Endothelial cell of umbilical vein (primary cell): Measurements from ENCODE around the gene EFHD2. TPM values are rescaled to one million over a fixed set of nuclear protein-coding genes. Genes with fewer than 3 reads are reported as not detected.

Experiments used
- BruUV-seq: library from RNA; stranded (reverse); fragments of 400-500 nt; replicated peaks from 2 replicates; lab custom pipeline; 2021; lab: Mats Ljungman, UMichigan
- CTCF ChIA-PET: fragments of 300-600, 350-600 bp; sonication (Branson Sonifier 250); formaldehyde crosslinking; loops from one replicate; lab custom pipeline; 2021; ENCODE audit warnings: antibody characterized with exemption, inconsistent platforms; lab: Charles Lee
- POLR2A ChIA-PET: fragments of 300-600, 350-600 bp; sonication (Branson Sonifier 250); formaldehyde crosslinking; loops from one replicate; lab custom pipeline; 2021; ENCODE audit warnings: antibody characterized with exemption, inconsistent platforms; lab: Charles Lee
- DNase-seq: peaks from one replicate; pipeline ENCODE4 v3.0.0-alpha.2; 2011; ENCODE audit warnings: low read depth, low spot score
- FAIRE-seq: peaks from 2 replicates; lab custom pipeline; 2011; peaks lifted over from hg19 to GRCh38; lab: Jason Lieb, UNC
- H2AFZ ChIP-seq: 2 replicates; pipeline ENCODE4 v1.6.0; 2012; ENCODE audit warnings: low read depth, low read length, control low read depth, inconsistent platforms
- H3K27ac ChIP-seq: 2 replicates; pipeline ENCODE4 v1.5.1; 2011; ENCODE audit warnings: low read depth, mild to moderate bottlenecking, control low read depth, low read length, moderate library complexity; ENCODE audit not compliant: insufficient read depth
- H3K27me3 ChIP-seq, 2 experiments: 2 replicates each; pipeline versions ENCODE4 v1.6.0 to v1.6.1; 2011; ENCODE audit warnings: low read length in 2 of 2, mixed read lengths in 1 of 2; ENCODE audit not compliant: control insufficient read depth in 2 of 2, insufficient read depth in 2 of 2
- H3K36me3 ChIP-seq, 2 experiments: 2 replicates in 1 of 2; 3 replicates in 1 of 2; pipeline ENCODE4 v1.5.1; 2011; ENCODE audit warnings: low read length in 2 of 2, mild to moderate bottlenecking in 1 of 2, moderate library complexity in 1 of 2; ENCODE audit not compliant: control insufficient read depth in 2 of 2, insufficient read depth in 2 of 2; ENCODE audit errors: extremely low read depth in 1 of 2
- H3K4me1 ChIP-seq: 3 replicates; pipeline ENCODE4 v1.5.1; 2011; ENCODE audit warnings: mild to moderate bottlenecking, low read length; ENCODE audit not compliant: control insufficient read depth, insufficient read depth; ENCODE audit errors: extremely low read depth
- H3K4me2 ChIP-seq: 2 replicates; pipeline ENCODE4 v1.6.1; 2011; ENCODE audit warnings: low read length, control low read depth, mixed read lengths; ENCODE audit not compliant: insufficient read depth
- H3K4me3 ChIP-seq, 3 experiments: fragments of 200-600 bp in 1 of 3; sonication (generic), shearing (Covaris generic) in 1 of 3; replicated peaks in 1 of 3; 2 replicates each; pipeline ENCODE4 v1.5.1; 2011 to 2016; ENCODE audit warnings: control low read depth in 3 of 3, low read length in 3 of 3, mild to moderate bottlenecking in 2 of 3, inconsistent platforms in 1 of 3, low read depth in 1 of 3, moderate library complexity in 1 of 3; ENCODE audit not compliant: insufficient read depth in 1 of 3
- H3K79me2 ChIP-seq: 2 replicates; pipeline ENCODE4 v1.6.0; 2012; ENCODE audit warnings: low read length, inconsistent platforms; ENCODE audit not compliant: control insufficient read depth, insufficient read depth
- H3K9ac ChIP-seq: replicated peaks from 2 replicates; pipeline ENCODE3; 2011; ENCODE audit warnings: low read length, control low read depth; ENCODE audit not compliant: insufficient read depth; ENCODE audit errors: extremely low read depth
- H3K9me1 ChIP-seq: replicated peaks from 3 replicates; pipeline ENCODE4 v1.6.0; 2011; ENCODE audit warnings: mild to moderate bottlenecking, low read length; ENCODE audit not compliant: control insufficient read depth, insufficient read depth; ENCODE audit errors: extremely low read depth
- H3K9me3 ChIP-seq: replicated peaks from 2 replicates; pipeline ENCODE4 v1.5.1; 2012; ENCODE audit warnings: low read length, inconsistent platforms; ENCODE audit not compliant: control insufficient read depth, insufficient read depth
- H4K20me1 ChIP-seq: replicated peaks from 2 replicates; pipeline ENCODE3; 2011; ENCODE audit warnings: mild to moderate bottlenecking, low read length; ENCODE audit not compliant: control insufficient read depth, insufficient read depth; ENCODE audit errors: extremely low read depth
- EZH2 ChIP-seq: IDR thresholded peaks from 2 replicates; pipeline ENCODE4 v1.6.1; 2012; ENCODE audit warnings: borderline replicate concordance, low read depth, mild to moderate bottlenecking, moderate library complexity, low read length, inconsistent platforms; ENCODE audit not compliant: severe bottlenecking
- FOS ChIP-seq: IDR thresholded peaks from 2 replicates; pipeline ENCODE4 v1.6.1; 2011; ENCODE audit warnings: mild to moderate bottlenecking, low read length, moderate library complexity, borderline replicate concordance; ENCODE audit not compliant: insufficient read depth
- GATA2 ChIP-seq: IDR thresholded peaks from 2 replicates; pipeline ENCODE4 v1.7.0; 2011; ENCODE audit warnings: low read depth, mild to moderate bottlenecking, moderate library complexity, mixed read lengths, low read length; ENCODE audit not compliant: insufficient read length, insufficient read depth
- JUN ChIP-seq: IDR thresholded peaks from 2 replicates; pipeline ENCODE4 v1.6.1; 2011; ENCODE audit warnings: borderline replicate concordance, low read depth; ENCODE audit not compliant: insufficient read length, insufficient read depth
- MYC ChIP-seq: IDR thresholded peaks from one replicate; pipeline ENCODE4 v1.6.1; 2011; ENCODE audit warnings: mild to moderate bottlenecking, low read depth, low read length
- POLR2A ChIP-seq: IDR thresholded peaks from 2 replicates; pipeline ENCODE4 v1.6.1; 2012; ENCODE audit warnings: low read depth, mild to moderate bottlenecking, control low read depth, low read length
- POLR2AphosphoS5 ChIP-seq: IDR thresholded peaks from 2 replicates; pipeline ENCODE4 v1.6.1; 2012; ENCODE audit warnings: low read depth, mild to moderate bottlenecking, control low read depth, low read length, moderate library complexity; ENCODE audit not compliant: insufficient read depth
- dilution Hi-C: fragments of 300-500 bp; cut with MboI; formaldehyde crosslinking; loops from one replicate; pipeline ENCODE4 v1.15.0; 2019; ENCODE audit warnings: low sequenced_read_pairs; ENCODE audit not compliant: extremely low pct_ligation_motif_present
- intact Hi-C: fragments of 100-400 bp; cut with micrococcal nuclease; formaldehyde crosslinking; loops from one replicate; pipeline ENCODE4 v1.10.0; 2022
- polyA plus RNA-seq, 4 experiments: library from polyadenylated mRNA; depleted of rRNA in 3 of 4; stranded (reverse) in 3 of 4; unstranded in 1 of 4; fragments of >200 nt; gene quantifications; 2 replicates each; pipeline versions ENCODE4 v1.2.1 to v1.2.3, GENCODE V29; 2011 to 2012; ENCODE audit warnings: missing spikeins in 1 of 4
- total RNA-seq: library from RNA; stranded (reverse); gene quantifications from 2 replicates; pipeline ENCODE4 v1.2.3, GENCODE V29; 2021
- TF ChIP-seq, protein P1 (sequence below), 2 donors: IDR thresholded peaks; 1 replicate in 1 of 2; 2 replicates in 1 of 2; pipeline ENCODE4 v1.5.1; 2011; ENCODE audit warnings: low read length in 2 of 2, mild to moderate bottlenecking in 2 of 2, moderate library complexity in 2 of 2, control low read depth in 1 of 2, inconsistent platforms in 1 of 2, low read depth in 1 of 2; ENCODE audit not compliant: insufficient read depth in 1 of 2; ENCODE audit errors: extremely low read depth in 1 of 2
- TF ChIP-seq, protein P2 (sequence below): IDR thresholded peaks from 2 replicates; pipeline ENCODE4 v1.6.1; 2011; ENCODE audit not compliant: insufficient read depth, insufficient read length

Gene EFHD2
- total and polyA plus RNA-seq, 2 donors (not counting 3 experiments of a cell fraction or from before 2014, with no cell fraction given) = 50.2 to 73.5 TPM

DNA sequence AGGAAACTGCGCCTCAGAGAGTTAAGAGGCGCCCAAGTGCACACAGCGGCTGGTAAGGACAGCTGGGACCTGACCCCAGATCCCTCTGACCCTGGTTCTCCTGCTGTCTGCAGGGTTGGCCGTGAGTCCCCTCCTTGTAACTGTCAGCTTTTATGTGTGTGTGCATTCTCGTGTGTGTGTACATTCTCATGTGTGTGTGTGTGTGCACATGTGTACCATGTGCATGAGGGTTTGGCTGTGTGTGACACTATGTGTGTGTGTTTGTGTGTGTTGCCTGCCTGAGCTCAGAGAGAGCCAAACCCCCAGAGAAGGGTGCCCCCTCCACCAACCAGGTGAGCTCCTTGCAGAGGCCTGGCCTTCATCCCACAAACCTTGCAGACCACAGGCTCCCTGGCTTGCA is 25.9 kb upstream of the EFHD2 start:
- Histone ChIP-seq H3K36me3 (no peaks in the 10 kb centered on the region), H3K9me1 (no peaks in the 10 kb centered on the region), H2AFZ (no peak overlapping the region), H3K79me2 (no peaks in the 10 kb centered on the region), H3K27ac (no peak overlapping the region), H3K9me3 (no peaks in the 10 kb centered on the region), H3K9ac (no peak overlapping the region), H3K4me1 (no peaks in the 10 kb centered on the region), H3K27me3 (peaks cover 0 to 3% of the 10 kb centered on the region in 2 experiments), H3K4me2 (no peak overlapping the region), H3K4me3 (no peak overlapping the region), H4K20me1 (no peaks in the 10 kb centered on the region)
- FAIRE-seq (no peak), DNase-seq (no peak)
- TF ChIP-seq FOS (no peak), EZH2 (no peak), POLR2AphosphoS5 (no peak), MYC (no peak), GATA2 (no peak), POLR2A (no peak), JUN (no peak)
- TF ChIP-seq, protein P1, sequence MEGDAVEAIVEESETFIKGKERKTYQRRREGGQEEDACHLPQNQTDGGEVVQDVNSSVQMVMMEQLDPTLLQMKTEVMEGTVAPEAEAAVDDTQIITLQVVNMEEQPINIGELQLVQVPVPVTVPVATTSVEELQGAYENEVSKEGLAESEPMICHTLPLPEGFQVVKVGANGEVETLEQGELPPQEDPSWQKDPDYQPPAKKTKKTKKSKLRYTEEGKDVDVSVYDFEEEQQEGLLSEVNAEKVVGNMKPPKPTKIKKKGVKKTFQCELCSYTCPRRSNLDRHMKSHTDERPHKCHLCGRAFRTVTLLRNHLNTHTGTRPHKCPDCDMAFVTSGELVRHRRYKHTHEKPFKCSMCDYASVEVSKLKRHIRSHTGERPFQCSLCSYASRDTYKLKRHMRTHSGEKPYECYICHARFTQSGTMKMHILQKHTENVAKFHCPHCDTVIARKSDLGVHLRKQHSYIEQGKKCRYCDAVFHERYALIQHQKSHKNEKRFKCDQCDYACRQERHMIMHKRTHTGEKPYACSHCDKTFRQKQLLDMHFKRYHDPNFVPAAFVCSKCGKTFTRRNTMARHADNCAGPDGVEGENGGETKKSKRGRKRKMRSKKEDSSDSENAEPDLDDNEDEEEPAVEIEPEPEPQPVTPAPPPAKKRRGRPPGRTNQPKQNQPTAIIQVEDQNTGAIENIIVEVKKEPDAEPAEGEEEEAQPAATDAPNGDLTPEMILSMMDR (IDR thresholded peaks at IDR 0.05; ENCODE audit: extremely low read depth in 1 of 2, insufficient read depth in 1 of 2, low read depth in 1 of 2, low read length in 2 of 2) = no peak
- TF ChIP-seq, protein P2, sequence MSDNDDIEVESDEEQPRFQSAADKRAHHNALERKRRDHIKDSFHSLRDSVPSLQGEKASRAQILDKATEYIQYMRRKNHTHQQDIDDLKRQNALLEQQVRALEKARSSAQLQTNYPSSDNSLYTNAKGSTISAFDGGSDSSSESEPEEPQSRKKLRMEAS = no peak
- POLR2A ChIA-PET = no interaction called here
- intact Hi-C loops = no loop called here
- CTCF ChIA-PET = interaction anchor here (0.6 to 1.3 kb wide), 3 partner anchors 10 to 60 kb away, joined by 3 read pairs; no protein-coding TSS in a partner anchor
- no TSS peak for BruUV-seq
- dilution Hi-C loops = no loop called here
